GM21367 (cell line): ENCODE results near the gene VTI1A.
"Not testable (repeated sequence)": the region's sequence is repeated elsewhere in the genome, so short reads cannot be mapped to it uniquely, and the experiment has no call there.

ENCODE experiments used
- ATAC-seq: cut with Tn5 transposase; IDR thresholded peaks from one replicate; pipeline ENCODE4 v1.9.1; 2021; ENCODE audit not compliant: unreplicated experiment

Gene VTI1A

DNA sequence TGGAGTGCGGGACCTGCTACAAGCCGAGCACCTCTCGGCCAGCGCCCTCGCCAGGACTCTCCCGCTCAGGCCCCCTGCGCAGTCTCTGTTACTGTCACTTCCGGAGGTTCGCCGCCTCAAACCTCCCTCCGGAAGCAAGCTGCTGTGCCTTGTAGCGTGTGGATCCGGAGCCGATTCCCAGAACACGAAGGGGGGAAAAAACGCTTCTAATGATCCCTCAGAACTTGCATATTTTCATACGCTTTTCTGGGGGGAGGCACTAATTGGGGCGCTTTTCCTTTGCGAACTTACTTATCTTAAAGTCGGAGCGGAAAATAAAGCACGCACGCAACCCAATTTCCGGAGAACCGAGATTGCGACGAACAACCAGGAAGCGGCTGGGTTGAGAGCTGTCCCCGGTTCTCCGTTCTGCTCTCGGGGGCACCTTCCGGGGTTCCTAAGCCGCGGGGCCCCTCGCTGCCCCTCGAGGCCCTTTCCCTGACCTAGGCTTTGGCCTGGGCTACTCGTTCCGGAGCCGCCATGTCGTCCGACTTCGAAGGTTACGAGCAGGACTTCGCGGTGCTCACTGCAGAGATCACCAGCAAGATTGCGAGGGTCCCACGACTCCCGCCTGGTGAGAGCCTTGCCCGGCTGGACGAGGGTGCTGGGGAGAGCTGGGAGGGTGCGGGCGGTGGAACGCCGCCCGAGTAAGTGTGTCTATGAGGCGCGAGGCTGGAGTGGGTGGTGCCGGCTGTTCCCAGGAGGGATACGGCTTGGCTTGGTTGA, at the start of gene VTI1A, which contains the start of gene ZDHHC6:
Gene VTI1A (plus strand): TSS at position 361 of the 765 bp plus-strand sequence. CDS start 159 bp downstream, at position 520.
Gene ZDHHC6 (minus strand): TSS at position 60 of the 765 bp plus-strand sequence. CDS start 1,478 bp downstream, outside the sequence.
- peak; percentile 88 for ATAC-seq

GRCh38 chr10:112397592-112397991, 49.4 kb upstream of the VTI1A start:
- ATAC-seq: no peak

DNA sequence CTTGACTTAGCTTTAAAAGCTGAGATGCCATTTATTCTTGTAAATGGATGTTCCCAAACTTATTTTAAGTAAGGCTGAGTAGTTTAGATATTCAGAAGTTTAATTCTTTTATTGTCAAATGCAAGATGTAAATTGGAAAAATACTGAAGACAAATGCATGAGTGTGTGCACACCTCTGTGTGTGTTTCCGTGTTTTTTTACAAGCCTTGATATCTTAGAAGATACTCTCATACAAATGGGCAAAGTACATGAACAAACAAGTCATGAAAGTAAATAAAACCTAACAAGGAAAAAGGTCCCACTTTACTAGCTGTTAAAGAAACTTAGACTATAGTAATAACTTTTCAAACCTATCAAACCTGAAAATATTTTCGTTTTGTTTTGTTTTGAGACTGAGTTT, 44.1 kb upstream of the VTI1A start:
- no peak for ATAC-seq

DNA sequence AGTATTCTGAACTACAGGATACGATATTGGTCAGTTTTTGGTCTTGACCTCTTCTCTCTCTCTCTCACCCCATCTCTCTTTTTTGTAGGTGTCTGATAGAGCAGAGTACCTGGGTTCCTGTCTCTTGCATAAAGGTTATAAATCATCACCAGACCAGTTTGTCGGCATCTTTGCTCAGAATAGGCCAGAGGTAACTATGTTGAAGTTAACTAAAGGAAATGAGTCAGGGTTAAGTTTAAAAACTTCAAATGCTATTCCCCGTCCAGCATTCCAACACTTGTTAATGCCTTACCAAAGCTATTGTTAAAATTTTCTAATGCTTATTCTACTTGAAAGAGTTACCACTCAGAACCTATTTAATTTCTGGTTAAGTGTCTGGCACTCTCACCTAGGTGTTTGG, 42.4 kb upstream of the VTI1A start:
- no peak for ATAC-seq

DNA sequence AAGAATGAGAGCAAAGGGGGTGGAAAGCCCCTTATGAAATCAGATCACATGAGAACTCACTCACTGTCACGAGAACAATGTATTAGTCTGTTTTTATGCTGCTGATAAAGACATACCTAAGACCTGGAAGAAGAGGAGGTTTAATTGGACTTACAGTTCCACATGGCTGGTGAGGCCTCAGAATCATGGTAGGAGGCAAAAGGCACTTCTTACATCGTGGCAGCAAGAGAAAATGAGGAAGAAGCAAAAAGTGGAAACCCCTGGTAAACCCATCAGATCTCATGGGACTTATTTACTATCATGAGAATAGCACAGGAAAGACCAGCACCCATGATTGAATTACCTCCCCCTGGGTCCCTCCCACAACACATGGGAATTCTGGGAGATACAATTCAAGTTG, 40.2 kb upstream of the VTI1A start:
- ATAC-seq: not testable (repeated sequence)

GRCh38 chr10:112407696-112408095, 39.3 kb upstream of the VTI1A start:
- no peak for ATAC-seq

- ATAC-seq: no peak
These were observed 37.7 kb upstream of the VTI1A start for GRCh38 chr10:112409299-112409698.

GRCh38 chr10:112409755-112410154, 37.3 kb upstream of the VTI1A start:
- ATAC-seq: no peak

DNA sequence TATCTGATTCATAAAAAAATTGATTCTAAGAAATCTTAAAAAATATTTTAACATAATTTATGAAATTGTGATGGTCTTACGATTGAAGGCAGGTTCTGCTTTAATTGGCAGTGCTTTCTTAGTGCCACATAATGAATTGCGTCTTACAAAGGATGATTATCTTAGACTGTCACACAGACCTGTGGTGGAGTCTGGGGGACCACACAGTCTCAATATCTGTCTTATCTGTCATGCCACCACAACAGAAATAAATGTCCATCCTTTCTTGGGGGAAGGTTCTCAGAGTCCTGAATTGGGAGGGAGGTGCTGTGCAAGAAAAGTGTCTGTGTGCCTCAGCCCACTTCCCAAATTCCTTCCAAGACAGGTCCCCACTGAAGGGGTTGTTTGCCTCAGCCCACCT, 34.3 kb upstream of the VTI1A start:
- ATAC-seq: no peak

GRCh38 chr10:112421731-112422130, 25.3 kb upstream of the VTI1A start:
- no peak for ATAC-seq

DNA sequence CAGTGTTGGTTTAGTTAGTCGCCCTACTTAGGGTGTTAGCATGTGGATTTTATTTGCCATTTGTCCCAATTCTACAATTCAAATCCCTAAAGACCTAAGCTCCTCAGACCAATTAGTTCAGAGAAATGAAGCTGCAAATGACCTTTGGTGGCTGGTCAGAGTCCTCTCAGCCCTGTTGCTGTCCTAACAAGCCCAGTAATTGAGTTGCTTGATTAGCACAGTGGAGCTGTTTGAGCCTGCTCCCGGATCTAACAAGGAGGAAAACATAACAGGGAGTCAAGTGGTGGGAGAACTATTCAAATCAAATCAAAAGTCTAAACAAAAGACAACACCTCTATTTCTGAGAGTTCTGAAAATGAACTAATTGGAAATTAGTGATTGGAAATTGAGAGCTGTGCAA, 22.4 kb upstream of the VTI1A start:
- no peak for ATAC-seq

GRCh38 chr10:112426111-112426510, 20.9 kb upstream of the VTI1A start:
- no peak for ATAC-seq

DNA sequence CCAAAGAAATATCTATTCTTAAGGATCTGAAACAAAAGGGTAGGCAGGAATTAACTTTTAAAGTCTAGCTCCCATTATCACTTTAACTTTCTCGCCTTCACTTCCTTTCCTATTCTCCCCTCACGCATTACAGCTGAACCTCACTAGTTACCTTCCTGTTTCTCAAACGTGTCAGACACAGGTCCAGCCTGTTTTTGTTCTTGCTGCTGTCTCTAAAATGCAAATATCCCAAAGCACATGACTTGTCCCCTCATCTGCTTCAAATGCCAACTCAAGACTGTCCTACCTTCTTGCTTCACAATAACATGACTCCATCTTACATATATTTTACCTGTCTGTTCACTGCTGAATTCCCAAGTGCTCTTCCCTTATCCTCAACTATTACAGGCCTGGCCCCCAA, 17.9 kb upstream of the VTI1A start:
- no peak for ATAC-seq

DNA sequence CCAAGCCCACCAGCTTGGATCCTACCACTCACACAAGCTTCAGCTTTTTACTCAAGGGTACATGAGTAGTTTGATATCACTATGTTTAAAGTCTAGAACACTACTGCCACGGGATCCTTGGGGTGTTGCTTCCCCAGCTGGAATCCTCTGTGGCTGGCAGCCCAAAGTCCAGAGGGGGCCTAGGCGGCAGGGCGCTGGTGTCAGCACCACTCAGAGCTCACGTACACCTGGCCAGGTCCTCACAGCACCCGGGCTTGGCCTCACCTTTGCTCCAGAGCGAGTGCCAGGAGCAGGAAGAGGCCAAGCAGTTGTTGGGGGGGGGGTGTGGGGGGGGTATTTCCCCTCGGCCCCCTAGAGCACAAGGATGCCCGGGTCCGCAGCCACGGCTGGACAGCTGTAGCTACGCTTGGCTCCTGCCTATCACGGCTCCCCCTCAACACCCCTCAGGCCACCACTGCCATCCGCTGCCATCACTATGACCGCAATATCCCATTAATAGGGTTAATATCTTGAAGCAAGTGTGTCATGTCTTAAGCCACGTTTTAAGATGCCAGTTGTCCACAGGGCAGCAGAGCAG, 17.3 kb upstream of the VTI1A start:
- no peak for ATAC-seq

DNA sequence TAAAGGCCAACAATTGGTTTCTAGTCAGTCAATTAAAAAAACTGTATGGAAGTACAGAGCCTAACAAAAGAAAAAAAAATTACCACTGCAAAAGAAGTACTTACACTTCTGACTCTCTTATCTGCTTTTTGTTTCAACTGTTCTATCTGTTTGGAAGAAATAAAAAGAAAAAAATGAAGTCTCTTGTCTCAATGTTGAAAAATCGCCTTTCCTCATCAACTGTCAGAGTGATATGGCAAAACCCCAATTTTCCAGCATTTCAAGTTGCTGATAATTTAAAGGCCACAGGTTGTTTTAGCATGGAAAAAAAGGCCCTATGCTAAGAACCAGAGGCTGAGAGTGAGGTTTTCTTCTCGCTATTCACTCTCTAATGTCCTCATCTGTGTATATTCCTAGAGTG, 13.9 kb upstream of the VTI1A start:
- no peak for ATAC-seq

DNA sequence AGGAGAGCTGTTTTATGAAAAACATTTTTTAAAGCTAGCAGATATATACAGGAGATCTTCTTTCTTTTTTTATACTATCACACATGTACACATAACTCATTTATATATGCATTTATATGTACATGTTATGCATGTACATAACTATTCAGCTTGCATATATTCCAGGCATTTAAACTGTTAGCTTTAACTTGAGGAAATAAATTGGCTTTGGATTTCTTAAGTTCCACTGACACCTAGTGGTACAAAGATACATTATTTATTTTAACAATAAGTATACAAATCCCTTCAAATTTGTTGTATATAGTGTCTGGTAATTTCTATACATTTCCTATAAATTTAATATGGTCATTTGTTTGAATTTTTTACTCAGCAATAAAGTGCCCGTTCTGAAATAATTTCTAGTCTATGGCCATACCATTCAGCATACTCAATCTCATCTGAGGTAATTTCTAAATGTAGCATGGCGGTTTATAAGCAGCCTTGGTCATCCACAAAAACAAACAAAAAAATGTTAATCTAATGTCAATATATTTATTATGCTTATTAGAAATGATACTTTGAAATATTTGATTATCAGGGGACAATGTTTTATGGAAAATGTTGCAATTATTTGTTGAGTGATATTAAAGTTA, 11.9 kb upstream of the VTI1A start:
- ATAC-seq: no peak

DNA sequence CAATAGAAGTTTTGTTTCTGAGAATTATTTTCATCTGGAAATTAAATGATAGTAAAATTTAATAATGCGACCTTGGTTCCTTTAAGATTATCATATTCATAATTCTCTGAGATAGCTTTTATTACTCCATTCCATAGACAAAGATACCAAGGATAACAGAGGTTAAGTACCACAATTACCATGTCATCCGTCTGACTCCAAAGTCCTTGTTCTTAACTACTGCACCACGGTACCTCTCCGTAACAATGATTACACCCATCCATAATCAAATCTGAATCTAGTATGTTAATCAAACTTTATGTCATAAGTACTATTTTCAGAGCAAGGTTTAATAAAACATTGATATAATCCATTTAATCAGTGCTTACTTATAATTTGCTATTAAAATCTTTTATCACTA, 8.7 kb upstream of the VTI1A start:
- no peak for ATAC-seq

- ATAC-seq: no peak
These were observed 5.5 kb upstream of the VTI1A start for GRCh38 chr10:112441520-112441919.

- no peak for ATAC-seq
These were observed 5.0 kb upstream of the VTI1A start for GRCh38 chr10:112442063-112442462.

- ATAC-seq: no peak
These were observed 760 bp upstream of the VTI1A start for GRCh38 chr10:112446055-112446854.

DNA sequence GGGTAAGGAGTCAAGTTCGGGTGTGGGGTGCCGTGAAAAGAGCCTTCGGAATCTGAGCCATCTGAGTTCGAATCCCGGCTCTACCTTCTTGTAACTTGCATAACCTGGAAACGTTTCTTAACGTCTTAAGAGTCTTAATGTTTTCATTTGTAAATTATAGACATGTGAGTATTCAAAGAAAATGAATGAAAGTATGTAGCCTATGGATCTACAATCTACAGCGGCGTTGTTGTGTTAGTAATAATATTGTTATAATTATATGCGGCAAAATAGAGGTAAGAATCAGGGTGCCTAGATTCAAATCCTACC, 559 bp downstream of the VTI1A start:
- ATAC-seq: no peak

- no peak for ATAC-seq
These were observed 1.9 kb downstream of the VTI1A start for GRCh38 chr10:112448888-112449287.
